Endothelial cell of umbilical vein (primary cell): ENCODE data around the gene DIMT1. TPM values are rescaled to one million over a fixed set of nuclear protein-coding genes. Genes with fewer than 3 reads are reported as not detected.

Experiments used
- BruUV-seq: library from RNA; stranded (reverse); fragments of 400-500 nt; replicated peaks from 2 replicates; lab custom pipeline; 2021; lab: Mats Ljungman, UMichigan
- CTCF ChIA-PET: fragments of 300-600, 350-600 bp; sonication (Branson Sonifier 250); formaldehyde crosslinking; loops from one replicate; lab custom pipeline; 2021; ENCODE audit warnings: antibody characterized with exemption, inconsistent platforms; lab: Charles Lee
- POLR2A ChIA-PET: fragments of 300-600, 350-600 bp; sonication (Branson Sonifier 250); formaldehyde crosslinking; loops from one replicate; lab custom pipeline; 2021; ENCODE audit warnings: antibody characterized with exemption, inconsistent platforms; lab: Charles Lee
- DNase-seq: peaks from one replicate; pipeline ENCODE4 v3.0.0-alpha.2; 2011; ENCODE audit warnings: low read depth, low spot score
- FAIRE-seq: peaks from 2 replicates; lab custom pipeline; 2011; peaks lifted over from hg19 to GRCh38; lab: Jason Lieb, UNC
- H2AFZ ChIP-seq: 2 replicates; pipeline ENCODE4 v1.6.0; 2012; ENCODE audit warnings: low read depth, low read length, control low read depth, inconsistent platforms
- H3K27ac ChIP-seq: 2 replicates; pipeline ENCODE4 v1.5.1; 2011; ENCODE audit warnings: low read depth, mild to moderate bottlenecking, control low read depth, low read length, moderate library complexity; ENCODE audit not compliant: insufficient read depth
- H3K27me3 ChIP-seq, 2 experiments: 2 replicates each; pipeline versions ENCODE4 v1.6.0 to v1.6.1; 2011; ENCODE audit warnings: low read length in 2 of 2, mixed read lengths in 1 of 2; ENCODE audit not compliant: control insufficient read depth in 2 of 2, insufficient read depth in 2 of 2
- H3K36me3 ChIP-seq, 2 experiments: 2 replicates in 1 of 2; 3 replicates in 1 of 2; pipeline ENCODE4 v1.5.1; 2011; ENCODE audit warnings: low read length in 2 of 2, mild to moderate bottlenecking in 1 of 2, moderate library complexity in 1 of 2; ENCODE audit not compliant: control insufficient read depth in 2 of 2, insufficient read depth in 2 of 2; ENCODE audit errors: extremely low read depth in 1 of 2
- H3K4me1 ChIP-seq: 3 replicates; pipeline ENCODE4 v1.5.1; 2011; ENCODE audit warnings: mild to moderate bottlenecking, low read length; ENCODE audit not compliant: control insufficient read depth, insufficient read depth; ENCODE audit errors: extremely low read depth
- H3K4me2 ChIP-seq: 2 replicates; pipeline ENCODE4 v1.6.1; 2011; ENCODE audit warnings: low read length, control low read depth, mixed read lengths; ENCODE audit not compliant: insufficient read depth
- H3K4me3 ChIP-seq, 3 experiments: fragments of 200-600 bp in 1 of 3; sonication (generic), shearing (Covaris generic) in 1 of 3; replicated peaks in 1 of 3; 2 replicates each; pipeline ENCODE4 v1.5.1; 2011 to 2016; ENCODE audit warnings: control low read depth in 3 of 3, low read length in 3 of 3, mild to moderate bottlenecking in 2 of 3, inconsistent platforms in 1 of 3, low read depth in 1 of 3, moderate library complexity in 1 of 3; ENCODE audit not compliant: insufficient read depth in 1 of 3
- H3K79me2 ChIP-seq: 2 replicates; pipeline ENCODE4 v1.6.0; 2012; ENCODE audit warnings: low read length, inconsistent platforms; ENCODE audit not compliant: control insufficient read depth, insufficient read depth
- H3K9ac ChIP-seq: replicated peaks from 2 replicates; pipeline ENCODE3; 2011; ENCODE audit warnings: low read length, control low read depth; ENCODE audit not compliant: insufficient read depth; ENCODE audit errors: extremely low read depth
- H3K9me1 ChIP-seq: replicated peaks from 3 replicates; pipeline ENCODE4 v1.6.0; 2011; ENCODE audit warnings: mild to moderate bottlenecking, low read length; ENCODE audit not compliant: control insufficient read depth, insufficient read depth; ENCODE audit errors: extremely low read depth
- H3K9me3 ChIP-seq: replicated peaks from 2 replicates; pipeline ENCODE4 v1.5.1; 2012; ENCODE audit warnings: low read length, inconsistent platforms; ENCODE audit not compliant: control insufficient read depth, insufficient read depth
- H4K20me1 ChIP-seq: replicated peaks from 2 replicates; pipeline ENCODE3; 2011; ENCODE audit warnings: mild to moderate bottlenecking, low read length; ENCODE audit not compliant: control insufficient read depth, insufficient read depth; ENCODE audit errors: extremely low read depth
- EZH2 ChIP-seq: IDR thresholded peaks from 2 replicates; pipeline ENCODE4 v1.6.1; 2012; ENCODE audit warnings: borderline replicate concordance, low read depth, mild to moderate bottlenecking, moderate library complexity, low read length, inconsistent platforms; ENCODE audit not compliant: severe bottlenecking
- FOS ChIP-seq: IDR thresholded peaks from 2 replicates; pipeline ENCODE4 v1.6.1; 2011; ENCODE audit warnings: mild to moderate bottlenecking, low read length, moderate library complexity, borderline replicate concordance; ENCODE audit not compliant: insufficient read depth
- GATA2 ChIP-seq: IDR thresholded peaks from 2 replicates; pipeline ENCODE4 v1.7.0; 2011; ENCODE audit warnings: low read depth, mild to moderate bottlenecking, moderate library complexity, mixed read lengths, low read length; ENCODE audit not compliant: insufficient read length, insufficient read depth
- JUN ChIP-seq: IDR thresholded peaks from 2 replicates; pipeline ENCODE4 v1.6.1; 2011; ENCODE audit warnings: borderline replicate concordance, low read depth; ENCODE audit not compliant: insufficient read length, insufficient read depth
- MYC ChIP-seq: IDR thresholded peaks from one replicate; pipeline ENCODE4 v1.6.1; 2011; ENCODE audit warnings: mild to moderate bottlenecking, low read depth, low read length
- POLR2A ChIP-seq: IDR thresholded peaks from 2 replicates; pipeline ENCODE4 v1.6.1; 2012; ENCODE audit warnings: low read depth, mild to moderate bottlenecking, control low read depth, low read length
- POLR2AphosphoS5 ChIP-seq: IDR thresholded peaks from 2 replicates; pipeline ENCODE4 v1.6.1; 2012; ENCODE audit warnings: low read depth, mild to moderate bottlenecking, control low read depth, low read length, moderate library complexity; ENCODE audit not compliant: insufficient read depth
- dilution Hi-C: fragments of 300-500 bp; cut with MboI; formaldehyde crosslinking; loops from one replicate; pipeline ENCODE4 v1.15.0; 2019; ENCODE audit warnings: low sequenced_read_pairs; ENCODE audit not compliant: extremely low pct_ligation_motif_present
- intact Hi-C: fragments of 100-400 bp; cut with micrococcal nuclease; formaldehyde crosslinking; loops from one replicate; pipeline ENCODE4 v1.10.0; 2022
- polyA plus RNA-seq, 4 experiments: library from polyadenylated mRNA; depleted of rRNA in 3 of 4; stranded (reverse) in 3 of 4; unstranded in 1 of 4; fragments of >200 nt; gene quantifications; 2 replicates each; pipeline versions ENCODE4 v1.2.1 to v1.2.3, GENCODE V29; 2011 to 2012; ENCODE audit warnings: missing spikeins in 1 of 4
- total RNA-seq: library from RNA; stranded (reverse); gene quantifications from 2 replicates; pipeline ENCODE4 v1.2.3, GENCODE V29; 2021
- TF ChIP-seq, protein P1 (sequence below): IDR thresholded peaks from 2 replicates; pipeline ENCODE4 v1.6.1; 2011; ENCODE audit not compliant: insufficient read depth, insufficient read length
- TF ChIP-seq, protein P2 (sequence below), 2 donors: IDR thresholded peaks; 1 replicate in 1 of 2; 2 replicates in 1 of 2; pipeline ENCODE4 v1.5.1; 2011; ENCODE audit warnings: low read length in 2 of 2, mild to moderate bottlenecking in 2 of 2, moderate library complexity in 2 of 2, control low read depth in 1 of 2, inconsistent platforms in 1 of 2, low read depth in 1 of 2; ENCODE audit not compliant: insufficient read depth in 1 of 2; ENCODE audit errors: extremely low read depth in 1 of 2

The DIMT1 gene
- total and polyA plus RNA-seq, 2 donors (not counting 3 experiments of a cell fraction or from before 2014, with no cell fraction given), result 21.9 to 34.4 TPM

DNA sequence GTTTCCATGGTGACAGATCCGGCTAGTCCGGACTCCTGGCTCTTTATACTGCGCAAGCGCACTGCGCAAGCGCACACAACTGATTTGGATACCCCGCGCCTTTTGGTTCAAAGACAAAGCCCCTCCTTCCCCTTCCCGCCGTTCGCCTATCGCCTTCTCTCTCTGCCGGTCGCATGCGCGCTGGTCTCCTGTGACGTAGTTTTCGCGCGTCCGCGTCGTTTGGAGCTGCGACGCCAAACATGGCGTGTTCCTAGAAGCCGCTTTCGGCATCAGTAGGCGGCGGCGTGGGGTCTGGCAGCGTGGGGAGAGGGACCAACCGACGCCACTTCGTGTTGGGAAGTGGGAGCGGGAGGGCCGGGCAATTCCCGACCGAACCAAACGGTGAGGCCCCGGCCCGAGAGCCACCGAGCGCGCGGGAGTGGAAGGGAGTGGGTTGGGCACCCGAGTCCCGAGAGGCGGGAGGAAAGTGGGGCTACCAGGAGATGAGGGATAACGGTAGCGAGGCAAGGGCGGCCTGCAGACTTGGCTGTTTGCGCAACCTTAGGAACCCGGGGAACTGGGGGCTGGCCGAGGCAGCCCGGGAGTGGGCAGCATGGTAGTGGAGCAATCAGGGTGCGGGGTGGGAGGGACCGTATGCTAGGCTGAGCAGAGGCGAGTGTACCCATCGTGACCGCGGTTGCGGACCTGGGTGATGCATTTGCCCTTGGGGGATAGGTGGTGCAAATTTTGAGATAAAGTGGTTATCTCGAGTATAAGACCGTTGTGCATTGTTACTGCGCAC, 9.0 kb upstream of the DIMT1 start, which contains the start of gene IPO11:
Gene IPO11 (plus strand): TSS at position 215 of the 781 bp plus-strand sequence. CDS start 24,517 bp downstream, outside the sequence.
- Histone ChIP-seq H3K9me3 (no peaks in the 10 kb centered on the region), H3K4me2 (peak within 1 kb of the TSS; percentile 86), H4K20me1 (no peaks in the 10 kb centered on the region), H3K36me3 (no peaks in the 10 kb centered on the region), H3K9ac (peak within 1 kb of the TSS; percentile 80), H3K4me3 (peak within 1 kb of the TSS; percentile 53 to 96 (median 73)), H3K27me3 (no peaks in the 10 kb centered on the region), H3K79me2 (peaks cover 42% of the 10 kb centered on the region), H3K4me1 (peaks cover 13% of the 10 kb centered on the region), H3K27ac (peak within 1 kb of the TSS; percentile 56), H3K9me1 (no peaks in the 10 kb centered on the region), H2AFZ (peak within 1 kb of the TSS; percentile 87)
- no TSS peak for BruUV-seq
- dilution Hi-C loops (no loop called here), intact Hi-C loops (loop anchor here (1.0 to 2.0 kb wide), 2 partner anchors 8 to 164 kb away; no protein-coding TSS in a partner anchor)
- TF ChIP-seq MYC (no peak), EZH2 (no peak), GATA2 (no peak), POLR2AphosphoS5 (peak; percentile 74), JUN (no peak), FOS (no peak), POLR2A (peak; percentile 74)
- TF ChIP-seq, protein P1, sequence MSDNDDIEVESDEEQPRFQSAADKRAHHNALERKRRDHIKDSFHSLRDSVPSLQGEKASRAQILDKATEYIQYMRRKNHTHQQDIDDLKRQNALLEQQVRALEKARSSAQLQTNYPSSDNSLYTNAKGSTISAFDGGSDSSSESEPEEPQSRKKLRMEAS, result peak; percentile 34
- TF ChIP-seq, protein P2, sequence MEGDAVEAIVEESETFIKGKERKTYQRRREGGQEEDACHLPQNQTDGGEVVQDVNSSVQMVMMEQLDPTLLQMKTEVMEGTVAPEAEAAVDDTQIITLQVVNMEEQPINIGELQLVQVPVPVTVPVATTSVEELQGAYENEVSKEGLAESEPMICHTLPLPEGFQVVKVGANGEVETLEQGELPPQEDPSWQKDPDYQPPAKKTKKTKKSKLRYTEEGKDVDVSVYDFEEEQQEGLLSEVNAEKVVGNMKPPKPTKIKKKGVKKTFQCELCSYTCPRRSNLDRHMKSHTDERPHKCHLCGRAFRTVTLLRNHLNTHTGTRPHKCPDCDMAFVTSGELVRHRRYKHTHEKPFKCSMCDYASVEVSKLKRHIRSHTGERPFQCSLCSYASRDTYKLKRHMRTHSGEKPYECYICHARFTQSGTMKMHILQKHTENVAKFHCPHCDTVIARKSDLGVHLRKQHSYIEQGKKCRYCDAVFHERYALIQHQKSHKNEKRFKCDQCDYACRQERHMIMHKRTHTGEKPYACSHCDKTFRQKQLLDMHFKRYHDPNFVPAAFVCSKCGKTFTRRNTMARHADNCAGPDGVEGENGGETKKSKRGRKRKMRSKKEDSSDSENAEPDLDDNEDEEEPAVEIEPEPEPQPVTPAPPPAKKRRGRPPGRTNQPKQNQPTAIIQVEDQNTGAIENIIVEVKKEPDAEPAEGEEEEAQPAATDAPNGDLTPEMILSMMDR (IDR thresholded peaks at IDR 0.05; ENCODE audit: extremely low read depth in 1 of 2, insufficient read depth in 1 of 2, low read depth in 1 of 2, low read length in 2 of 2), result no peak
- FAIRE-seq, result peak; percentile 85
- CTCF ChIA-PET, result interaction anchor here (1.2 to 1.6 kb wide), 3 partner anchors 9 to 366 kb away, joined by 4 to 14 read pairs (median 5); partner anchors contain the start of gene DIMT1
- DNase-seq, result peak; percentile 99
- POLR2A ChIA-PET, result interaction anchor here (2.4 kb wide), 1 partner anchor 10 kb away, joined by 39 read pairs; the partner anchor contains the start of gene DIMT1
